Breast epithelium (tissue), 4 donors: Measurements from ENCODE around the gene KIF21B. TPM values are rescaled to one million over a fixed set of nuclear protein-coding genes. Genes with fewer than 3 reads are reported as not detected.

Experiments
- DNase-seq, 2 donors: peaks; one replicate each; pipeline ENCODE4 v3.0.0-alpha.2; 2019; ENCODE audit warnings: low spot score in 2 of 2
- H3K27ac ChIP-seq, 2 donors: fragments of 200-600 bp; sonication (generic) in 1 of 2; one replicate each; pipeline ENCODE4 v1.5.1; 2016 to 2019; ENCODE audit warnings: mild to moderate bottlenecking in 1 of 2
- H3K27me3 ChIP-seq, 2 donors: fragments of 200-600 bp; sonication (generic) in 1 of 2; one replicate each; pipeline versions ENCODE4 v1.5.1 to v1.6.0; 2017 to 2019; ENCODE audit warnings: control low read depth in 1 of 2, mild to moderate bottlenecking in 1 of 2
- H3K36me3 ChIP-seq: fragments of 200-600 bp; one replicate; pipeline ENCODE4 v1.5.1; 2019
- H3K4me1 ChIP-seq, 2 donors: fragments of 200-600 bp; sonication (generic); one replicate each; pipeline ENCODE4 v1.5.1; 2016 to 2019; ENCODE audit warnings: control low read depth in 1 of 2
- H3K4me3 ChIP-seq, 3 donors: fragments of 200-600 bp; sonication (generic); 1 replicate in 2 of 3; 2 replicates in 1 of 3; pipeline ENCODE4 v1.5.1; 2016 to 2019; ENCODE audit warnings: mild to moderate bottlenecking in 3 of 3, moderate library complexity in 2 of 3
- H3K9me3 ChIP-seq, 2 donors: fragments of 200-600 bp; sonication (generic) in 1 of 2; one replicate each; pipeline ENCODE4 v1.5.1; 2016 to 2019; ENCODE audit warnings: control low read depth in 1 of 2
- CTCF ChIP-seq, 3 donors: fragments of 450-650 bp; IDR thresholded peaks; one replicate each; pipeline ENCODE4 v1.5.1; 2016 to 2017; ENCODE audit warnings: antibody characterized with exemption in 3 of 3, mild to moderate bottlenecking in 3 of 3, moderate library complexity in 3 of 3
- POLR2A ChIP-seq: fragments of 450-650 bp; IDR thresholded peaks from one replicate; pipeline ENCODE4 v1.6.1; 2016; ENCODE audit warnings: antibody characterized with exemption, mild to moderate bottlenecking, moderate library complexity
- POLR2AphosphoS5 ChIP-seq, 3 donors: sonication (generic); formaldehyde crosslinking; IDR thresholded peaks; one replicate each; pipeline ENCODE4 v1.6.1; 2017; ENCODE audit warnings: antibody characterized with exemption in 3 of 3
- intact Hi-C: fragments of 100-400 bp; cut with DNase I; formaldehyde crosslinking; loops from one replicate; pipeline ENCODE4 v1.15.1; 2023; ENCODE audit warnings: low total_unique reads
- total RNA-seq, 3 donors: library from RNA; depleted of rRNA; stranded (reverse); fragments of >200 nt; gene quantifications; one replicate each; pipeline ENCODE4 v1.1.0, GENCODE V29; 2016

KIF21B gene
- total RNA-seq, 3 donors from 2014 or later = 0.96 to 2.6 (median 1.3) TPM

GRCh38 chr1:200980873-200981272, 42.6 kb downstream of the KIF21B start:
- Histone ChIP-seq H3K36me3 (no peaks in the 10 kb centered on the region), H3K27me3 (no peaks in the 10 kb centered on the region), H3K9me3 (no peaks in the 10 kb centered on the region), H3K4me1 (no peaks in the 10 kb centered on the region), H3K27ac (no peak overlapping the region), H3K4me3 (no peak overlapping the region)
- intact Hi-C loops = no loop called here
- TF ChIP-seq POLR2A = no peak
- TF ChIP-seq POLR2AphosphoS5 (IDR thresholded peaks at IDR 0.05) = no peak
- TF ChIP-seq CTCF (IDR thresholded peaks at IDR 0.05) = no peak
- DNase-seq = no peak

- intact Hi-C loops = no loop called here
- H3K36me3 ChIP-seq = no peaks in the 10 kb centered on the region
- no peaks in the 10 kb centered on the region for H3K9me3 ChIP-seq
- no peaks in the 10 kb centered on the region for H3K4me1 ChIP-seq
- no peak overlapping the region for H3K4me3 ChIP-seq
- no peak overlapping the region for H3K27ac ChIP-seq
- TF ChIP-seq POLR2AphosphoS5 (IDR thresholded peaks at IDR 0.05) (no peak), CTCF (IDR thresholded peaks at IDR 0.05) (no peak), POLR2A (no peak)
- no peaks in the 10 kb centered on the region for H3K27me3 ChIP-seq
- no peak for DNase-seq
These were observed 43.1 kb downstream of the KIF21B start for GRCh38 chr1:200980452-200980772.

- intact Hi-C loops = loop anchor here (10.0 kb wide), 1 partner anchor 65 kb away; no protein-coding TSS in a partner anchor
- H3K9me3 ChIP-seq = no peaks in the 10 kb centered on the region
- no peak overlapping the region for H3K27ac ChIP-seq
- DNase-seq = no peak
- TF ChIP-seq POLR2A (no peak), POLR2AphosphoS5 (IDR thresholded peaks at IDR 0.05) (no peak), CTCF (IDR thresholded peaks at IDR 0.05) (no peak)
- no peaks in the 10 kb centered on the region for H3K36me3 ChIP-seq
- H3K27me3 ChIP-seq = no peaks in the 10 kb centered on the region
- no peak overlapping the region for H3K4me3 ChIP-seq
- H3K4me1 ChIP-seq = no peaks in the 10 kb centered on the region
These were observed 43.7 kb downstream of the KIF21B start for GRCh38 chr1:200979574-200980451.

GRCh38 chr1:200977071-200977754, 46.3 kb downstream of the KIF21B start:
- Histone ChIP-seq H3K27me3 (no peaks in the 10 kb centered on the region), H3K9me3 (no peaks in the 10 kb centered on the region), H3K4me3 (no peak overlapping the region), H3K4me1 (no peaks in the 10 kb centered on the region), H3K36me3 (no peaks in the 10 kb centered on the region), H3K27ac (no peak overlapping the region)
- intact Hi-C loops = loop anchor here (10.0 kb wide), 1 partner anchor 68 kb away; no protein-coding TSS in a partner anchor
- TF ChIP-seq POLR2A = no peak
- TF ChIP-seq POLR2AphosphoS5 (IDR thresholded peaks at IDR 0.05) = no peak
- TF ChIP-seq CTCF (IDR thresholded peaks at IDR 0.05) = no peak
- no peak for DNase-seq

- intact Hi-C loops = loop anchor here (10.0 kb wide), 1 partner anchor 68 kb away; no protein-coding TSS in a partner anchor
- H3K27ac ChIP-seq = no peak overlapping the region
- H3K4me1 ChIP-seq = no peaks in the 10 kb centered on the region
- H3K36me3 ChIP-seq = no peaks in the 10 kb centered on the region
- H3K27me3 ChIP-seq = no peaks in the 10 kb centered on the region
- no peak for DNase-seq
- no peak for TF ChIP-seq POLR2A
- no peak for TF ChIP-seq POLR2AphosphoS5 (IDR thresholded peaks at IDR 0.05)
- no peak for TF ChIP-seq CTCF (IDR thresholded peaks at IDR 0.05)
- H3K9me3 ChIP-seq = no peaks in the 10 kb centered on the region
- H3K4me3 ChIP-seq = no peak overlapping the region
These were observed 46.9 kb downstream of the KIF21B start for GRCh38 chr1:200976634-200977033.
